ENCODE results near the gene NT5C3B. TPM values are rescaled to one million over a fixed set of nuclear protein-coding genes. Genes with fewer than 3 reads are reported as not detected.
"Not testable (repeated sequence)": the region's sequence is repeated elsewhere in the genome, so short reads cannot be mapped to it uniquely, and the experiment has no call there.

Gene NT5C3B
- 86.8 and 88.0 TPM in 2 replicates for total RNA-seq (2014; rRNA removed; shearing (Covaris generic))

DNA sequence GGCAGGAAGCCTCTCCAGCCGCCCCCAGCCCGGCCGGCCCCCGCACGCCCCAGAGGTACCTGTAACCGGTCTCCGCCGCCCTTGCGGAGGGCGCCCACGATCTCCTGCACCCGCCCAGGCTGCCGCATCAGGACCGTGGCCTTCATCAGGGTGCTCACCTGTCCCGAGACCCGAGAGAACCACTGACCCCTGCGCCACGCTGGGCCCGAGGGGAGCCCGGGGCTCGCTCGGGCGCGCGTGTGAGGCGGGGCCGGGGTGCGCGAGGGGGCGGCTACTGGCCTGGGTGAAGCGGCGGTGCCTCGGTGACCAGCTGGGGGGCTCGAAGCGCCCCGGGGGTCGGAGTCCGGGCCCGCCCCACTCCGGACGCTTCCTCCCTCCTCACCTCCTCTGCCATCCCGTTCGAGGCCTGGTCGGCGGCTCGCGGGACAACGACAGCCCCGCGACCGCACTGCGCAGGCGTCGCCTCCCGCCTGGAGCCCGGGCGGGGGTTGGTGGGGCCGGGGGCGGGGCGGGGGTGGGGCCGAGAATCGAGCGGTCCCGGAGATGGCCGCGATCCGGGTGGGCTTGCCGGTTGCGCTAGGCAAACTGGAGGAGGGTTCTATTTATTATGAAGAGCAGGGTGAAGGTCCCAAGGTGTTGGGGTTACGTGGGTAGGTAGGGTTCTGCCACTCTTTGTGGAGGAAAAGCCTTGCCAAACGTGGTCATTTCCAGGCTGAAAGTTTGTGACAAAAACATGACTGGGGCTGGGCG is at the start of gene NT5C3B:
Gene NT5C3B (minus strand): TSS at position 433 of the 750 bp plus-strand sequence. CDS start 39 bp downstream, at position 394.
- DNase-seq (ENCODE audit: low spot score): no peak

DNA sequence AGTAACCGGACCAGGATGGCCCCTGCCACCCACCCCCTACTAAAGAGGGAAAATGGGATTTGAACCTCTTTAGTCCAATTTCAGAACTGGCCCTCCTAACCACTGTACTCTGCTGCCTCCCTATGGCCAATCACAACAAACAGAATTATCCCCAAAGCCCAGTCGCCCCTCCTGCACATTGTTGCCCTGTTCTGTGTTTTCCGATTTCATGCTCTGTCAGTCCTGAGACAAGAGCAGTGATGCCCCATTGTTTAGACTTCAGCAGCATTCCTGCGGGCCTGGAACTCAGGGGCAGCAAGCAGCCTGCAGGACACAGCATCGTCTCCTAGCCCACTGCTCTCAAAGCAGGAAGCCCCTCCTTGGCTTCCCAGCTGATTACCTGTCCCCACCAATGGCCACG is 49.7 kb upstream of the NT5C3B start:
- no peak for DNase-seq (ENCODE audit: low spot score)

DNA sequence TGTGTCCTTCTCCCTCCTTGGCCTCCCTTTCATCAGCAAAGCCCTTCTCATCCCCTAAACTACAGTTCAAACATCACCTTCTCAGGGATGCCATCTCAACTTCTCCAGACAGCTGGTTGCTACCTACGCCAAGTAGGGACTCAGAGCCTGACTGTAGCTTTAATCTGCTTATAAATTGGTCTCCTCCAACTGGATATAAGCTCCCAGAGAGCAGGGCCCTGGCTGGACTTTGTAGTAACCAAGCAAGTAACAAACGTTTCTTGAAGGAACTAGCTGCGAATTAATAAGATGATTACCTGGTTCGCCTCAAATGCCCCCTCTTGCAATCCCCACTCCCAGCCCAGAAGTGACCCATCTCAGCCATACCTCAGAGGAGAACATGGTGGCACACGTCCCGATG is 46.7 kb upstream of the NT5C3B start:
- DNase-seq (ENCODE audit: low spot score): no peak

DNA sequence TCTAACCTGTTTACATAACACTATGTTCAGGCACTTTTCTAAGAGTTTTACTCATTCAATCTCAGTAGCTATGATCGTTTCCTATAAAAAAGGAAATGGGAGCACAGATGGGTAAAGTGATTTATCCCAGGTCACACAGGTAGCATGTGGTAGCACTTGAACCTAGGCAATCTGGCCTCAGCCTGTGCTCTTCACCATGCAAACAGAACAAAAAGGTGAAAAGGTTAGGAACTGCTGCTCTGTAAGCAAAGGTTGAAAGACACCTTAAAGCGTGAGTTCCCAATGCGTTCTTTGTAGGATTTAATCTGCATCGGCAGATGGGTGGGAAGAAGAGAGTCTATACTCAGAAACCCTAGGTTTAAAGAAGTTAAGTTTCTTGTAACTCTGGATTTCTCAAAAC is 44.1 kb upstream of the NT5C3B start:
- DNase-seq (ENCODE audit: low spot score): no peak

DNA sequence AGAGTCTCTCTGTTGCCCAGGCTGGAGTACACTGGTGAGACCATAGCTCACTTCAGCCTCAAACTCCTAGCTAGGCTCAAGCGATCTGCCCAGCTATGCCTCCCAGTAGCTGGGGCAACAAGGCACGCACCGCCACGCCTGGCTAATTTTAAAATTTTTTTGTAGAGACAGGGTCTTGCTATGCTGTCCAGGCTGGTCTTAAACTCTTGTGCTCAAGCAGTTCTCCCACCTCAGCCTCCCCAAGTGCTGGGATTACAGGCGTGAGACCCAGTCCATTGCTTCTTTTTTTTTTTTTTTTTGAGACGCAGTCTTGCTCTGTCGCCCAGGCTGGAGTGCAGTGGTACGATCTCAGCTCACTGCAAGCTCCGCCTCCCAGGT is 38.2 kb upstream of the NT5C3B start:
- DNase-seq (ENCODE audit: low spot score): not testable (repeated sequence)

DNA sequence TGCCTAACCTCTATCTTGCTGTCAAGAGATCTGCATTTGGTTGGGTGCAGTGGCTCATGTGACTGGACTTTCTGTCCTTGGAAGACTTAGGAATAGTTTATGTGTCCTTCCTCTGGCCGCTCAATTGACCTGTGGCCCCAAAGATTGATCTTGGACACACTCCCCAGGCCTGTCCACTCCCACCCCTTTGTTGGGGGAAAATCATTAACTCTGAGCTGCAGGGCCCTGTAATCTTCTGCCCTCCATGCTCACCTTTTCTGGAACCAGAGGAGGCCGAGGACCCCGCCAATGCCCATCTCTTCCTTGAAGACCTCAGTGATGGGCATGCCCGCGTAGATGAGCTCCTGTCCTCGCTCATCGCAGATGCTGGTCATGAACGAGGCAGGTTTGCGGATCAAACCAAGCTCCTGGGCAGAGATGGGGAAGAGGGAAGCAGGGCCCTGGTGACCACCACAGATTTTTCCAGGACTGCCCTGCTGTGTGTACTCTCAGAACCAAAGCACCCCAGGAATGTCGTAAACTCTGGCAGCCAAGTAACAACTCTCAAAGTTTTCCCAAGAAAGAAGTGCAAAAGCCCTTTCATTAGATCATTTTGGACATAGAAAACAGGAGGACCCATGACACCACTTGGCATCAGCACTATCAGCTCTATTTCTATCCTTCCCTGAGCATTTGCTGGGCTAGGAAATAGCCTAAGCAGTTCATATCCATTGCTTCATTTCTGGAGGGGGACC is 37.7 kb upstream of the NT5C3B start:
- no peak for DNase-seq (ENCODE audit: low spot score)

DNA sequence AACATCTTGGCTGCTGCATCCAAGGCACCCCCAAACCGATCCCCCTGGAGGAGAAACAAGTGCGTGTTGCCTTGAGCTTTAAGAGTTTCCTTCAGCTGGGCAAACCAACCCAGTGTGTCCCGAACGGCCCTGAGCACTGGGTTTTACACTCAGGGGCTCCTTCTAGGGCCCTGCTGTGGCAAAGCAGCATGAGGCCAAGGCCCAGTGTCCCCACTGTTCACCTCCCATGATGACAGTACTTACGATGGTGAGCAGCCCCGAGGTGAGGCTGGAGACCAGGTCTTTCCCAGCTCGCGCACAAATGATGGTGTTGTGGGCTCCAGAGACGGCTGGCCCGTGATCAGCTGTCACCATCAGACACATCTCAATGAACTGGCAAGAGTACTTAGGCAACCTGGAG is 35.8 kb upstream of the NT5C3B start:
- no peak for DNase-seq (ENCODE audit: low spot score)

DNA sequence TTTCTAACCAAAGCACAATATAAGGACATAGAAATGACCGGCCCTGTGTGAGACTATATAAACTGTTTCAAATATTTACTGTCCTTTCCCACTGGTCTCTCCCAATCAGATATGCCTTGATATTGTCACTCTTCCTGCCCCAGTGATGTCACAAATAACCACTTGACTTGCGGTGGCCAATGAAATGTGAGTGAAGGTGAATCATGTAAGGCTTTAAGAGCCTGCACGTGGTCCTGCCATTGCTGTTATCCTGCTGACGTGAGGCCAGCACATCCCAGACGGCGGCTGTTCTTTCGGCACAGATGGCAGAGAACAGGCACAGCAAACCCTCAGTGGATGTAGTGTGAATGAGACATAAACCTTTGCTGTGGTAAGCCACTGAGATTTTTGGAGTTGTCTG is 34.6 kb upstream of the NT5C3B start:
- no peak for DNase-seq (ENCODE audit: low spot score)

DNA sequence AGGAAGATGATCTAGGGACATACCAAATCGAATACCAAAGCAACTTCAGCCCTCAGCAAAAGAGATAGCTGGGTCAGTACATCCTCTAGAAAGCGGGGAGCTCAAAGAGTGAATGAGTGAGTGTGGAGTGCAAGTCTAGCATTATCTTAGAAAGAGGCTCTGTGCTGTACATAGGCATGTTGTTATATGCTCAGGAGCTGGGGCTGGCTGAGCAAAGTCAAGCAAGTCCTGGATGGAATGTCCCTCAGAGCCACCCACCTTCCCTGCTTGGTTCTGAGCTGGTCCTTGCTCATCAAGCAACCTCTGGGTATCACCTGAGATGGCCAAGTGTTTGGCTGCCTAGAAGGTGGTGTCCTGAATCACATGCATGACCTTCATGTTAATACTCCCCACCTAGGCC is 34.1 kb upstream of the NT5C3B start:
- DNase-seq (ENCODE audit: low spot score): no peak

DNA sequence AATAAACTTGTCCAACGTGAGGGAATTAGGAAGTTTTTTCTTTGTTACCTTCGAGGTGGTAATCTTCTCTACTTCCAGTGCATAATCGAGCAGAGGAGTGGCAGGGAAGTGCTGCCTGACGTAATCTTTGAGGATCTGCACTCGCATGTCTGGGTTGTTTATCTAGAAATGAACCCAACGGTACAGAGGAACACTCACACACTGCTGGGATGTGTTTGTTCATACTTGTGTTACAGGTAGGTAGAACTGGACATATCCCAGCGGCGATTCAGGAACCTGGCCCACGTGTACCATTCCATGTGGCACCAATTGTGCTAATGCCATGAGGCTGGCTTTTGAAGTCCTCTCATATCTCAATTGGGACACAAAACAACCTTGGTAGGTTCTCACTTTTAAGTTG is 33.4 kb upstream of the NT5C3B start:
- no peak for DNase-seq (ENCODE audit: low spot score)

DNA sequence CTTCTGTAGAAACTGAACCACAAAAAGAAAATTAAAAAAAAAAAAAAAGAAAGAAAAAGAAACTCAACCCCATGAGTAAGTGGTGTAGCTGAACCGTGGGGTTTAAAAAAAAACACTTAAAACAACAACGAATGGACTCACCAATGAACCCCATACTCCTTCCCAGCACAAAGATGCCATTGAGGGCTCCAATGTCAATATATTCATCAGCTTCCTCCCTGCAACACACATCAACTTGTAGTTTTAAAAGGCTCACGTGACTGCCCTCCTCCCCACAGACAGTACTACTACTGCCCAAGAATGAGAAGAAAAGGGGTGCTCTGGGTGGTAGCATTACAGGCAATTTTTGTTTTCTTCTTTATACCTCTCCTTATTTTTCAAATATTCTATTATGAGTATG is 32.5 kb upstream of the NT5C3B start:
- no peak for DNase-seq (ENCODE audit: low spot score)

DNA sequence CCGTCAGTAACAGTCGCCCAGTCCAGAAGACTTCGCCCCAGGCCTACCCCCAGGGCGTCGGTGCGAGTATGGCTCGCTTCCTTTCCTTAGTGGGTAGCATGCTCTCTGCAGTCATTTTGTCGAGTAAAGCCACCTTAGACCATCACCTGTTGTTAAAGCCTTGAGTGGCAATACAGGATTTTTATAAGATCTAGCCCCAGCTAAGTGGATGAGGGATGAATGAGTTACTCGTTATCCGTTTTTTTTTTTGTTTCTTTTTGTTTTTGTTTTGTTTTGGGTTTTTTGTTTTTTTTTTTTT is 29.5 kb upstream of the NT5C3B start:
- DNase-seq (ENCODE audit: low spot score): no peak

DNA sequence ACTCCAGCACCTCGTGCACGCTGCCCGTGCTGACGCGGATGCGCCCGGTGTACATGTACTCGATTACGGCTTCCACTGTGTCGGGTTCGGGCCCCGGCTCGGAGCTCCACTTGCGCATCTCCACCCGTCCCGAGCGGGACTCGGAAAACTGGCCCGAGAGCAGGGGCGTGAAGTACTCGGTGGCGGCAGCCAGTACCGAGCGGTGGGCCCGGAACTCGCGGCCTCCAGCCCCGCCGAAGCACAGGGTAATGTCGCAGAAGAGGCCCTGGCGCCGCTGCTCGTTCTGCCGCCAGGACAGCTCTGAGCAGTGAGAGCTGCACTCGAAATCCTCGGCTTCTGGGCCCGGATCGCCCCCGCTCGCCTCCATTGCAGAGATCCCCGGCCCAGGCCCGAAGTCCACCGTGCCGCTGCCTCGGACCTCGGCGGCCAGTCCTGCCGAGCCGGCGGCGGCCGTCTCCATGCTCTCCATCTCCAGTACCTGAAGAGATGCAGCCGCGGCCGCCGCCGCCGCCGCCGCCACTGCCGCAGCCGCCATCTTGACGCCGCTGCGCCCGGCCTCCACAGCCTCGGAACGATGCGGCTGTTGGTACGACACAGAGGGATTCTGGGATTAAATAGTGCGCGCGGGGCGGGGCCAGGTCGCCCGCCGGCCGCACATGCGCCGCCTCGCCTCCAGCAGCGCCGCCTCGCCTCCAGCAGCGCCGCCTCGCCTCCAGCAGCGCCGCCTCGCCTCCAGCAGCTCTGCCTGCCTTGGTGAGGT is 29.0 kb upstream of the NT5C3B start, which contains the start of gene KLHL11:
Gene KLHL11 (minus strand): TSS at position 588 of the 760 bp plus-strand sequence. CDS start 53 bp downstream, at position 535.
- peak; percentile 81 for DNase-seq (ENCODE audit: low spot score)

DNA sequence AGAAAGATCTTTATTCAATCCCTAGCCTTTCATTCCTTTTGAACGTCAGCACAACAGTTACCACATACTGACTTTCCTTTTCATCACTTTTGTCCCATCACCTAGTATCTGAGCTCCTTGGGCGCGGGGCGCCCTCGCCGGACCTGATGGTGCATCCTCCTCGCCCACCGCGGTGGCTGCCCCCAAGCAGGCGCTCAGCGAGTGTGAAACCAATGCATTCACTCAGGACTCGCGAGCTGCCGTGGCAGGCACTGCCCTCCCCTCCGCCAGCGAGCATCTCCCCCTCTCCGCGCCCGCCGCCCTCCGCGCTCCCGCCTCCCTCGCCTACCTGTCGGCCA is 28.4 kb upstream of the NT5C3B start:
- DNase-seq (ENCODE audit: low spot score): no peak

DNA sequence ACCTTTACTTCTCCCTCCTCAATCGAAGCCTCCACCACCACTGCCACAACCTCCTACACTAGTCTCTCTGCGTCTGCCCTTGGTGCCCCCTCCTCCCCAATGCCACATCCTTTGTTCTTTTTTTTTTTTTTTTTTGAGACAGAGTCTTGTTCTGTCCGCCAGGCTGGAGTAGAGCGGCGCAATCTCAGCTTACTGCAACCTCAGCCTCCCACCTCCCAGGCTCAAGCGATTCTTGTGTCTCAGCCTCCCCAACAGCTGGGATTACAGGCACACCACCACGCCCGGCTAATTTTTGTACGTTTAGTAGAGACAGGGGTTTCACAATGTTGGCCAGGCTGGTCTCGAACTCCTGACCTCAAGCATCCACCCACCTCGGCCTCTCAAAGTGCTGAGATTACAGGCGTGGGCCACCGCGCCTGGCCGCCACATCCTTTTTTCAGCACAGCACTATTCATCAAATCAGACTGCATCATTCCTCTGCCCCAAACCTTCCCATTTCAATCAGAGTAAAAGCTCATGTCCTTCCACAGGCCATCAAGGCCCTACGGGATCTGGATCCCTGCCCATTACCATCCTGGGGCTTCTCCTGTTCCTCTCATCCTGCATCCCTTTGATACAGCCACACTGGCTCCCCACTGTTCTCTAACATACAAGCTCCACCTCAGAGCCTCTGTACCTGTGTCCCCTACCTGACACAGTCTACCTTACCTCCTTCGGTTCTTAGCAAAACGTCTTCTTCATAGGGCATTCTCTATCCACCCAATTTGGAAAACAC is 27.2 kb upstream of the NT5C3B start:
- no peak for DNase-seq (ENCODE audit: low spot score)

DNA sequence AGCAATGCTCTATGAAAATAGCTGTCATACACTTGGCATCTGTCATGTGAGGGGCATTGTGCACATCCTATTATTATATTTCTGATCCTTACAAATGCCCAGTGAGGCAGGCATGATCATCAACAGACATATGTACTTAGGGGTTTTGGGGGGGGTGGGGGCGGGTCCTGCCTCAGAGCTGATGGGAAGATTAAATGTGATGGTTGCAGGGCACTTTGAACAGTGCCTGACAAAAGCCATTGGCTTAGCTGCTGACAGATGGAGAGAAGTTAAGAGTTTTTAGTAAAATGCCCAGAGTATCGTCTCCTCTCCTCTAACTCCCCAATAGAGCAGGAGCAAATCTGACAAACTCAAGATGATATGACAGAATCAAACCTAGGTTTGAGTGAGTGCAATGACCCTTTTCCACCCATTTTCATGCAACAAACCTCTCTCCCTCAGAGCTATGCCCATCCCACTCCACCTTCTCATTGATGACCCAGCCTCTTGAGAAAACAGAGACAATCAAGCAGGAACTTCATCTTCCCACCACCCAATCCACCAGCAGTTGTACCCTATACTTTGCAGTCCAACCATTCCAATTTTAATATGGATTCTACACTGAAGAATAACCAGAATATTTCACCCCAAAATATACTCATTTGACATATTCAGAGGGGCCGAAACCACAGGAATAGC is 24.4 kb upstream of the NT5C3B start:
- DNase-seq (ENCODE audit: low spot score): no peak

DNA sequence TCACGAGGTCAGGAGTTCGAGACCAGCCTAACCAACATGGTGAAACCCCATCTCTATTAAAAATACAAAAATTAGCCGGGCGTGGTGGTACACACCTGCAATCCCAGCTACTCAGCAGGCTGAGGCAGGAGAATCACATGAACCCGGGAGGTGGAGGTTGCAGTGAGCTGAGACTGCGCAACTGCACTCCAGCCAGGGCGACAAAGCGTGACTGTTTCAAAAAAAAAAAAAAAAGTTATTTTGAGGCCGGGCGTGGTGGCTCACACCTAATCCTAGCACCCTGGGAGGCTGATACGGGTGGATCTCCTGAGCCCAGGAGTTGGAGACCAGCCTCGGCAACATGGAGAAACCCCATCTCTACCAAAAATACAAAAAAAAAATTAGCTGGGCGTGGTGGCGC is 15.3 kb upstream of the NT5C3B start:
- not testable (repeated sequence) for DNase-seq (ENCODE audit: low spot score)

DNA sequence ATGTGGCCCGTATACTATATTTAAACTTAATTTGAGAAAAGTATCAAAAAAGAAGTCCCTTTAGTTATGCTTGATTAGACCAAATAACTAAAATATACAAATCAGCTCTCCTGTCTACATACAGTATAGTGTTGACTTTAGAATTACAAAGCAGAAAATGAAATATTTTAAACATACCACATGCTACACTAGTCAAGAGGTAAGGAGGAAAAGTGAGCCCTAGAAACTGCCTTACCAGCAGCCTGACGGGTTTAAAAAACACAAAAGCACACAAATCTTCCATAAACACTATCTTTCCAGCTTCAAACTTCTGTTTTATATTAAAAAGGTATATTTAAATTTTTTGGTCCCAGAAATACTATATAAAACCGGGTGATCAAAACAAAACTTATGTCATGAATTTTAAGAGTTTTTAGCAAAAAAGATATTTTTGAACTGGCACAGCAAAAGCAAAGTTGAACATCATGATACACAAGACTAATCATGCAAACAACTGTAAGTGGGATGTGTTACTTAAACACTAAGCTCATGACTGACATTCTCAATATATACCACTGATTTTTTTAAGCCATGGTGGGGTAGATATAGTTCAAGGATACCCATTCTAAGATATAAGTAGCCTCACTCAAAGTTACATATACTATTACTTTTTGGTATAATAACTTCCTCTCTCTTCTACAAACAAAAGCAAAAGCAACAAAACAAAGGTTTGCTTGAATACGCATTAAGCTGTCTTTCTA is 13.4 kb upstream of the NT5C3B start:
- DNase-seq (ENCODE audit: low spot score): no peak

DNA sequence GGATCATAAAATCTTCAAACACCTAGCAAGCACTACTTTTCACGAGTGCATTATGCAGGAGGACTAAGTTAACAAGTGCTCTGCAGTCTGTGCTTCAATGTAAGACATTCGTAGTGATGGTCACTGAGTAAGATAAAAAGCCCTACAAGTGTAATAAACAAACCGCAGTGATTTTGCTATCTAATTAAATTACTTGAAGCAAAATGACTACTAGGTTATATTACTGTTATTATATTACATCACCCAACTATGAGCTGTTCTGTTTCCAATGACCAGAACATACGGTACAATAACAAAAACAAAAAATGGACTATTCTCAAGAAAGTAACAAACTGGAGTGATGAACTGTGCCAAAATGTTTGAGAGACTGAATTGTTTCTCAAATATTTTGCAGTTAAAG is 12.8 kb upstream of the NT5C3B start:
- DNase-seq (ENCODE audit: low spot score): no peak

DNA sequence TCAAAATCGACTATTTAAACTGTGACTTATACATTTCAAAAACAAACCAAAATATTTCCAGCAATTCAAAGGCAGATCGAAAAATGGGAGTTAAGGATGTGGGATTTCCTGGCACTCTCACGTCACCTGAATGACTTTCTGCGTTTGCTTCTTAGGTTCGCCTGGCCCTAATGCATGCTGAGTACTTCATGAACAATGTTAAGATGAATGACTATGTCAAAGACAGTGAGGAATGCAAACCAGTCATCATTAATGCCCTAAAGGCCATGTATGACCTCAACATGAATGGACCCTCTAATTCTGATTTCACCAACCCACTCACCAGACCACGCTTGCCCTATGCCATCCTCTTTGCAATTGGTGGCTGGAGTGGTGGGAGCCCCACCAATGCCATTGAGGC is 8.9 kb upstream of the NT5C3B start:
- no peak for DNase-seq (ENCODE audit: low spot score)

DNA sequence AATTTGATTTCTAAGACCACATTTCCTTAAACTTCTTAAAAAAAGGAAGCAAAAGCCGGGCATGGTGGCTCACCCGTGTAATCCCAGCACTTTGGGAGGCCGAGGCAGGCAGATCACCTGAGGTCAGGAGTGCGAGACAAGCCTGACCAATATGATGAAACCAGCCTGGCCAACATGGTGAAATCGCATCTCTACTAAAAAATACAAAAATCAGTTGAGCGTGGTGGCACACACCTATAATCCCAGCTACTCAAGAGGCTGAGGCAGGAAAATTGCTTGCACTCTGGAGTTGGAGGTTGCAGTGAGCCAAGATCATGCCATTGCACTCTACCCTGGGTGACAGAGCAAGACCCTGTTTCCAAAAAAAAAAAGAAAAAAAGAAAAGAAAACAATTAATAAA is 4.7 kb upstream of the NT5C3B start:
- DNase-seq (ENCODE audit: low spot score): not testable (repeated sequence)
